Mesothelial cell of epicardium (in vitro differentiated cells): ENCODE data around the gene KIRREL1. TPM values are rescaled to one million over a fixed set of nuclear protein-coding genes. Genes with fewer than 3 reads are reported as not detected.

Experiments
- DNase-seq, 2 experiments: peaks; one replicate each; pipeline ENCODE4 v3.0.0; 2021; ENCODE audit warnings: low spot score in 2 of 2; ENCODE audit not compliant: unreplicated experiment in 2 of 2
- H3K27ac Mint-ChIP-seq: 2 replicates; pipeline ENCODE4 v1.8.0; 2021; ENCODE audit warnings: mixed read lengths
- H3K27me3 Mint-ChIP-seq: 2 replicates; pipeline ENCODE4 v1.8.0; 2021; ENCODE audit warnings: low read depth, mixed read lengths
- H3K36me3 Mint-ChIP-seq: 2 replicates; pipeline ENCODE4 v1.8.0; 2021; ENCODE audit warnings: mixed read lengths
- H3K4me1 Mint-ChIP-seq: 2 replicates; pipeline ENCODE4 v1.8.0; 2021; ENCODE audit warnings: mixed read lengths
- H3K4me3 Mint-ChIP-seq: 2 replicates; pipeline ENCODE4 v1.8.0; 2021; ENCODE audit warnings: mild to moderate bottlenecking, moderate library complexity, mixed read lengths
- H3K9me3 Mint-ChIP-seq: 2 replicates; pipeline ENCODE4 v1.8.0; 2021; ENCODE audit warnings: mixed read lengths
- total RNA-seq: library from RNA; stranded (reverse); gene quantifications from 3 replicates; pipeline ENCODE4 v1.2.1, GENCODE V29; 2021
- TF ChIP-seq, protein P1 (sequence below): fragments of 200-600 bp; sonication (generic); IDR thresholded peaks from one replicate; pipeline ENCODE4 v1.5.0; 2021; ENCODE audit warnings: antibody characterized with exemption; ENCODE audit not compliant: unreplicated experiment

KIRREL1 gene
- total RNA-seq, 1 donor from 2014 or later = 178 TPM

DNA sequence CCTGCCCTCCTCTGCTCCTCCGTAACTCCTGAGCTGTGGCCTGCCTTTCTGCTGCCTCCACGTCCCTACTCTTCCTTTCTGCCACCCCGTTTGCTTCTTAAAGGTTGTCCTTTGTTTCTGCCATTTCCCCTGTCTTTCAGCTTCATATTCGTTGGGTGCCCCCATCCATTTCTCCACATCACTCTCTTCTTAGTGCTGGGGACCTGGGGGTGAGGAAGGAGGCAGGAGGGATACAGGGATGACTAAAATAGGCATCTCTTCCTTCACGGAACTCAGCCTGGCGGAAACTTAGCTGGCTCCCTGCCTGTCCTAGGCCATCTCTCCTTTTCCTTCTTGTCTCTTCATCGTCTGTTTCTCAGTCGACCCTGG is 120.3 kb downstream of the KIRREL1 start:
- TF ChIP-seq, protein P1, sequence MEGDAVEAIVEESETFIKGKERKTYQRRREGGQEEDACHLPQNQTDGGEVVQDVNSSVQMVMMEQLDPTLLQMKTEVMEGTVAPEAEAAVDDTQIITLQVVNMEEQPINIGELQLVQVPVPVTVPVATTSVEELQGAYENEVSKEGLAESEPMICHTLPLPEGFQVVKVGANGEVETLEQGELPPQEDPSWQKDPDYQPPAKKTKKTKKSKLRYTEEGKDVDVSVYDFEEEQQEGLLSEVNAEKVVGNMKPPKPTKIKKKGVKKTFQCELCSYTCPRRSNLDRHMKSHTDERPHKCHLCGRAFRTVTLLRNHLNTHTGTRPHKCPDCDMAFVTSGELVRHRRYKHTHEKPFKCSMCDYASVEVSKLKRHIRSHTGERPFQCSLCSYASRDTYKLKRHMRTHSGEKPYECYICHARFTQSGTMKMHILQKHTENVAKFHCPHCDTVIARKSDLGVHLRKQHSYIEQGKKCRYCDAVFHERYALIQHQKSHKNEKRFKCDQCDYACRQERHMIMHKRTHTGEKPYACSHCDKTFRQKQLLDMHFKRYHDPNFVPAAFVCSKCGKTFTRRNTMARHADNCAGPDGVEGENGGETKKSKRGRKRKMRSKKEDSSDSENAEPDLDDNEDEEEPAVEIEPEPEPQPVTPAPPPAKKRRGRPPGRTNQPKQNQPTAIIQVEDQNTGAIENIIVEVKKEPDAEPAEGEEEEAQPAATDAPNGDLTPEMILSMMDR = no peak
- H3K27ac Mint-ChIP-seq = peak overlapping the region; percentile 4
- H3K36me3 Mint-ChIP-seq = peaks cover 2% of the 10 kb centered on the region
- H3K9me3 Mint-ChIP-seq = peaks cover 7% of the 10 kb centered on the region
- no peak for DNase-seq
- peak overlapping the region; percentile 70 for H3K4me3 Mint-ChIP-seq
- H3K27me3 Mint-ChIP-seq = no peaks in the 10 kb centered on the region
- peaks cover 42% of the 10 kb centered on the region for H3K4me1 Mint-ChIP-seq

- no peaks in the 10 kb centered on the region for H3K27me3 Mint-ChIP-seq
- no peak overlapping the region for H3K4me3 Mint-ChIP-seq
- DNase-seq = no peak
- no peaks in the 10 kb centered on the region for H3K9me3 Mint-ChIP-seq
- peaks cover 54% of the 10 kb centered on the region for H3K4me1 Mint-ChIP-seq
- no peak overlapping the region for H3K27ac Mint-ChIP-seq
- TF ChIP-seq, protein P1 = no peak
- H3K36me3 Mint-ChIP-seq = no peaks in the 10 kb centered on the region
Observed at GRCh38 chr1:158115126-158115525, 121.7 kb downstream of the KIRREL1 start.

DNA sequence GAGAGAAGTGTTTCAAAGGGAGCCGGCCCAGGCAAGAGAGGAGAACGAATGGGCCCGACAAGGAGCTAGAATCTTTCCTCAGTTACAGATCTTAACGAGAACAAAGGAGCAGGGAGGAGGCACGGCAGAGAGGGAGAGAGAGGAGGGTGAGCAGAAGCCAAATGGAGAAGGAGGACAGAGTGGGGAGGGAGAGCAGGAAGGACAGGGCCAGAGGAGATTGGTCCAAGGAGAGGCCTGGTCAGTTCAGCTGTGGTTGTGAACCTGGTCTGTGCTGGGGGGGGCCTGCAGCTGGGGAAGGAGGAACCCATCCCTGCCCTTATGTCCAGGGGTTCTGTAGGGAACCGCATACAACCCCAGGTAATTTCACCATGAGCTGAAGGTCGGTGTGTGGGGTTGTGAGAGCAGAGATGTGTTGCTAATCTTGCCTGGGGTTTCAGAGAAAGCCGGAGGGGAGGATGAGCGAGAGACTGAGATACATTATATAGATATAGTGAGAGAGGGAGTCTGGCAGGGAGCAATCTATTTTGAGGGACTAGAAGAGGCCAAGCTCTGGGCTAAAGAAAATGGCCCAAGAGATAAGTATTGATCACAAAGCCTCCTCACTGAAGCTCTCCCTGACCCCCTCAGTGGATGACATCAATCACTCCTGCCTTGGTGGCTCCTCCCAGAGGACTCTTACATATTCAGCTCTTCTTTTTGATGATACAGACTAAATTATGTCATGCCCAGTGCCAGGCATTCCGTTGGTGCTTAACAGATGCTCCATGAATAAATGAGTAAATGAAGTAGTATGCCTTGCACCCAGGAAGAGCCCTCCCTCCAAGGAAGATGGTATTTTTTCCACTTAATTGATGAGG is 123.1 kb downstream of the KIRREL1 start:
- TF ChIP-seq, protein P1 = no peak
- H3K9me3 Mint-ChIP-seq = no peaks in the 10 kb centered on the region
- H3K4me1 Mint-ChIP-seq = peaks cover 65% of the 10 kb centered on the region
- peaks cover 1% of the 10 kb centered on the region for H3K27me3 Mint-ChIP-seq
- peak overlapping the region; percentile 2 for H3K4me3 Mint-ChIP-seq
- no peaks in the 10 kb centered on the region for H3K36me3 Mint-ChIP-seq
- H3K27ac Mint-ChIP-seq = peak overlapping the region; percentile 80
- DNase-seq = no peak

DNA sequence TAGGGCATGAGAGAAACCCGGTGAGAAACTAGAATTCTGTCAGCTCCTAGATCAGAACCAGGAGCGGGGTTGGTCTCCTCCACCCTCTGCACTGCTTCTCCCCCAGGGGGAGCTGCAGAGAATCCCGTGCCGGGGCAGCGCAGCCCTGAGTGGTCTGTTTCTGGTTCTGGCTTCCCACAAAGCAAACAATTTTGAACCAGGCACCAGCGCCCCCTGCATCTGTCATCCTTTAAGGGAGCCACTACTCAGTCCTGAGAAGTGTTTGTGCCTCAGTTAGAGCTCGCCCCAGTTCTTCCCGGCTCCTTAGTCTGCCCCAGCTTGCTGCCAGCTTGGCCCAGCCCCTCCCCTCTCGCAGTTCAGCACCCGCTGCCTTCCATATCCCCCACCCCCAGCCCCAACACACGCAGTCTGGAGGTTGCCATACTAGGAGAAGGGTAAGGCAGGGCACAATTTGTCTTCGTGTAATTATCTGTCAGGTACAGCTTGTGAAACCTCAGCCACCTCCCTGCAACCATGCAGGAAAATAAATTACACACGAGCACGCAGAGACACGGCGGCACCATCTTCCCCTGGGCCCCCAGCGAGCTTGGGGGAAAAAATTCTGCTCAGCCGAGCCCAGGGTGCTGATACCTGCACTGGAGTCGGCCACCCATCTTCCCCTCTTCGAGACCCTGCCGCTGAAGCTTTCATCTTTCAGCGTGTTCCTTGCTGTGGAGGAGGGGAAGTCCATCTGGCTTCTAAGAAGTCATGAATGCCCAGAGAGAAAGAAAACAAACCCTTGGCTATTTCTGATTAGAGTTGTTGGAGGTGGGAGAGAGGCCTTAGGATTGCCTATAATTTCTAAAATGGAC is 124.6 kb downstream of the KIRREL1 start:
- H3K4me3 Mint-ChIP-seq = peak overlapping the region; percentile 57
- TF ChIP-seq, protein P1 = no peak
- DNase-seq = peak in 1 of 2 experiments; percentile 73
- H3K27ac Mint-ChIP-seq = peak overlapping the region; percentile 86
- H3K9me3 Mint-ChIP-seq = no peaks in the 10 kb centered on the region
- H3K4me1 Mint-ChIP-seq = peaks cover 61% of the 10 kb centered on the region
- peaks cover 3% of the 10 kb centered on the region for H3K27me3 Mint-ChIP-seq
- no peaks in the 10 kb centered on the region for H3K36me3 Mint-ChIP-seq

DNA sequence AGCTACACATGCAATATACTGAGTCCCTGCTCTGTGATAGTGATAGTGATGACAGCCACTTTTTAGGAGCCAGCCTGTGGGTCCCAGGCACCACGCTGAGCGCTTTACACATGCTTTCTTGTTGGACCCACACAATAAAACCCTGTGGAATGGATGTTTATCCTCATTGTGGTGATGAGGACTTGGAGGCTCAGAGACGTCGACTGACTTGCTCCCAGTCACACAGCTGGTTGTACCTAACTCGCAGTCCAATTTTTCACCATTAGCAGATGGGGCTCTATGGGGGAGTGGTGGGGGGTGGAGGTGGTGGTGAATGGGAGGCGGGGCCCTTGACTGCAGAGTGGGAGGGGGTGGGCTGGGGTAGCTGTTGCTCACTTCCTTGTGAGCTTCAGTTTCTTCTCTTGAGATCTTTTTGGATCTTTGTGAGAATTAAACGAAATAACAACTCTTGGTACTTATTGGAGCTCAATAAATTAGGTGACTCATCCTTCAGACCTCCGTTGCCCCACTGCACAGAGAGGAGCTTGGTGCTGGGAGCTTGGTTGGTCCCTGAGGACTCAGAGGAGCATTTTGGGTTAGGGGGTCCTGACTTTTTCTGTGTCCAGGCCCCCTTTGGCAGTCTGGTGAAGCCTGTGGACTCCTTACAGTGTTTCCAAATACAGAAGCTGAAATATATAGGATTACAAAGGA is 125.4 kb downstream of the KIRREL1 start:
- DNase-seq = no peak
- no peaks in the 10 kb centered on the region for H3K9me3 Mint-ChIP-seq
- H3K36me3 Mint-ChIP-seq = no peaks in the 10 kb centered on the region
- H3K27ac Mint-ChIP-seq = peak overlapping the region; percentile 86
- H3K4me3 Mint-ChIP-seq = peak overlapping the region; percentile 57
- peaks cover 3% of the 10 kb centered on the region for H3K27me3 Mint-ChIP-seq
- H3K4me1 Mint-ChIP-seq = peaks cover 59% of the 10 kb centered on the region
- TF ChIP-seq, protein P1 = no peak
